HG03135 (cell line): Measurements from ENCODE around the gene SEC16A.
A peak's percentile ranks its signal among the peaks of the same experiment; 100 is the strongest.
"Not testable (repeated sequence)": the region's sequence is repeated elsewhere in the genome, so short reads cannot be mapped to it uniquely, and the experiment has no call there.

Source experiments
- ATAC-seq: cut with Tn5 transposase; IDR thresholded peaks from one replicate; pipeline ENCODE4 v1.9.1; 2021; ENCODE audit warnings: mild to moderate bottlenecking, moderate library complexity; ENCODE audit not compliant: unreplicated experiment

The SEC16A gene

GRCh38 chr9:136425367-136425766, 57.5 kb downstream of the SEC16A start:
- ATAC-seq = not testable (repeated sequence)

DNA sequence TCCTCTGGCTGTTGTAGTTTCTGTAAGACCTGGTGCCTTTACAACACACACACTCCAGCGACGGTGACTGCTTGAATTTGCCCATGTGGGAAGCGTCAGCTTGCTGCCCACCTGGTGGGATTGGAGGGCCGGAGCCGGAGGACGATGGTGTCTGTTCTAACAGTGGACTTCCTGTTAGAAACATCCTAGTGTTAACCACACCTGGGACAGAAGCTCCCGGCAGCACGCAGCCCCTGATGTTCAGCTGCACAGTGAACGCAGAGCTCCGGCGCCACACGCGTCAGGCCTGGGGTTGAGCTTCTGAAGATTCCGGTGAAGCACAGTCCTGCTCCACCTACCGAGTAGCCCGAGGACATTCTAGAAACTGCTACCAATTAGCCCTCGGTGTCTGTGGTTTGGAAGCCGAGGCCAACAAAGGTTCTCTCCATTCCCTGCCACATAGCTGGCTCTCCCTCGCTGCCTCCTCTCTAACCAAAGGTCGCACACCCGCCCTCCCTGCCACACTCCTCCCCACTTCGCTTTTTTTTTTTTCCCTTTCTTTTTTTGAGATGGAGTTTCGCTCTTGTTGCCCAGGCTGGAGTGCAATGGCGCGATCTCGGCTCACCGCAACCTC, 58.0 kb downstream of the SEC16A start:
- ATAC-seq = no peak

DNA sequence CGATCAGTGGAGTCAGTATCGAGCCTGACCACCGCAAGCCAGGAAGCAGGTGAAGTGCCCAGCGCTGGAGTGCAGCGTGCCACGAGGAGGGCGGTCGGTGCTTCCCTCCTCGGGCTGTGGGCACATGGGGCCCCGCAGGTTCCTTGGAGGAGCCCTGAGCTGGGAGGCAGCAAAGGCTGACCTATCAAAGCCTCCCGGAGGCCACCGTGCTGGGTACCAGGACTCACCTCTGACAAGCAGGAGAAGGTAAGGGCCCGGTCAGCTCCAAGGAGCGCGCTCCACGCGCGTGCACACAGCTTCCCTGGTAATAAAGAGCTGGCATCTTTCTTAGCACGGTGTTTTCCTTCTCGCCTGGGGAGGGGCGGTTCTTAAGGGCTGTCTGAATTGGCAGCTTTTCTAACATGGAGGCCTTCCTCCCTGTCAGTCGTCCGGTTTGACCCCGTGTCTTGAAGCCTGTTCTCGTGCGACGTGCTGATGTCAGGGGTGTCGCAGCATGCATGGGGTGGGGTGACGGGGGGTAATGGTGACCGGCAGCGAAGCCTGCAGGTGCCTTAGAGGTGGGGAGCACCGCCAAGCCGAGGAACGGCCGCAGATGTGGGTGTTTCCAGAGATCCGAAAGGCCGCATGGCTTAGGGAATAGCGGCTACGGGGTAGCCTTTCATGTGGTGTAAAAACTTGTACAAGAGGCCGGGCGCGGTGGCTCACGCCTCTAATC, 59.3 kb downstream of the SEC16A start:
- ATAC-seq = no peak

DNA sequence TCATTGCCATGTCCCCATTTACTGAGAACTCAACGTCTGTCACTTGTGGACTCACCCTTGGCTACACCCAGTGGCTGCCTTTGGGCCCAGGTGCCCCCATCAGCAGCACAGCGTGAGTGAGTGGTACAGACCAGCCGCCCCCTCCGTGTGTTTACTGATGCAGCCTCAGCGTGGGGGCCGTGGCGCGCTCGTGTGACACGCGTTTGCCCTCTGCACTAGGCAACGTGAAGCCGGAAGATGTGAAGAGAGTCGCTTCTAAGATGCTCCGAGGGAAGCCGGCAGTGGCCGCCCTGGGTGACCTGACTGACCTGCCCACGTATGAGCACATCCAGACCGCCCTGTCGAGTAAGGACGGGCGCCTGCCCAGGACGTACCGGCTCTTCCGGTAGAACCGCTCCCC, 60.0 kb downstream of the SEC16A start:
- no peak for ATAC-seq

DNA sequence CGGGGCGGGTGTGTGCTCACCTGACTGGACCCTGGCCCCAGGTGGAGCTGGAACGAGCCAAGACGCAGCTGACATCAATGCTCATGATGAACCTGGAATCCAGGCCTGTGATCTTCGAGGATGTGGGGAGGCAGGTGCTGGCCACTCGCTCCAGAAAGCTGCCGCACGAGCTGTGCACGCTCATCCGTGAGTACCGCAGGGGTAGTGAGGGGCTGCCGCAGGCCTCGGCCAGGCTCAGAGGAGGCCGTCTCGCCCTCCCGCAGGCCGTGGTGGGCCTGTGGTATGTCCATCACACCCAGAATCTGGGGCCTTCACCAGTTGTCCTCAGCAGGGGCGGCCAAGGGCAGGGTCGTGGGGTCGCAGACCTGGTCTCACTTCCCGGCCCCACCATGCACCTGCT, 61.0 kb downstream of the SEC16A start:
- no peak for ATAC-seq

DNA sequence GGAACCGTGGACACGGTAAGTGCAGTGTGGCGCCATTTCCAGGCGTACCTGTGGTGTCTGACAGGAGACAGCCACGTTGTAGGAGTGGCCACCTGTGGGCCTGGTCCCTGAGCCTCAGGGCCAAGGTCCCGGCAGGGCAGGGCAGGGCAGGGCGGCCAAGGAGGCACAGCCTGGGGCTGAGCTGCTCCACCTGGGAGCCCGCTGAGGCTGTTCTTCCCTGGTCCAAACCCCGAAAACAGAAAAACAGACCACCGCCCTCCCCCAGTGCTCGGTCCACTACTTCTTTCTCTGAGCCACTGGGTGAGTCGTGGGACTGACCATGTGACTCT, 63.8 kb downstream of the SEC16A start:
- ATAC-seq = no peak

GRCh38 chr9:136418182-136419091, 64.4 kb downstream of the SEC16A start:
- ATAC-seq = no peak

GRCh38 chr9:136416914-136417313, 65.9 kb downstream of the SEC16A start:
- no peak for ATAC-seq

- ATAC-seq = no peak
Measured at GRCh38 chr9:136416427-136416826, 66.4 kb downstream of the SEC16A start.

- no peak for ATAC-seq
Measured at GRCh38 chr9:136412962-136413361, 69.9 kb downstream of the SEC16A start.

DNA sequence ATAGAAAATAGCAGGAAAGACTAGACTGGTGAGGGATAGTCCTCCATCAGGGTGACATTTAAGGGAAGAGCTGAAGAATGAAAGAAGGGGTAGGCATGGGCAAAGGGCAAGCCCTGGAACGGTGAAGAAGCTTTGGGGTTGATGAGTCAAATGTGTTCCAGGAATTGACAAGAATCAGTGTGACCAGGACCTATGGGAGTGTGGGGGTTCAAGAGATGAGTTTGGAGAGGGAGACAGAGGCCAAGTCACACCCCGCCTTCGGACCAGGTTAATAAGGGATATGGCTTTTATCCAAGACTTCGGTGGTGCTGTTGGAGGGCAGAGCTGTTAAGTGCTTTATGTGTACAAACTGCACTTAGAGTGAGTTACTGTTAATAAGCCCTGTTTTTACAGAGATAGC, 71.5 kb downstream of the SEC16A start:
- ATAC-seq = no peak

GRCh38 chr9:136410500-136411287, 72.1 kb downstream of the SEC16A start, which contains the start of the genes ENTR1 and PMPCA:
TSS of gene ENTR1 (minus strand) at chr9:136410614. CDS start at chr9:136410397, 217 bp downstream.
TSS of gene PMPCA (plus strand) at chr9:136410658. CDS start at chr9:136410669, 11 bp downstream.
- ATAC-seq = peak; percentile 65

- peak; percentile 14 for ATAC-seq
Measured at GRCh38 chr9:136409557-136410455, 73.0 kb downstream of the SEC16A start.

GRCh38 chr9:136407911-136408310, 74.9 kb downstream of the SEC16A start:
- no peak for ATAC-seq

GRCh38 chr9:136407061-136407460, 75.8 kb downstream of the SEC16A start:
- ATAC-seq = not testable (repeated sequence)

GRCh38 chr9:136405904-136406303, 76.9 kb downstream of the SEC16A start:
- not testable (repeated sequence) for ATAC-seq

DNA sequence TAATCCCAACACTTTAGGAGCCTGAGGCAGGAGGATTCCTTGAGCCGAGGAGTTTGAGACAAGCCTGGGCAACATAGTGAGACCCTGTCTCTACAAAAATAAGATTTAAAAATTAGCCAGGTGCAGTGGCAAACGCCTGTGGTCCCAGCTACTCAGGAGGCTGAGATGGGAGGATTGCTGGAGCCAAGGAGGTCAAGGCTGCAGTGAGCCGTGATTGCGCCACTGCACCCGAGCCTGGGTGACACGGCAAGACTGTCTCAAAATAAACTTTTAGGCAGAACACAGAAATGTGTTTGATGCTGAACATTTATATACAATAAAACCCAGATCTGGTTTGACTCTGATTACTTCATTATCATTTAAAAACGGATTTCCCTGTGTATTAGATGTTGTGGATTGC, 77.4 kb downstream of the SEC16A start:
- no peak for ATAC-seq

DNA sequence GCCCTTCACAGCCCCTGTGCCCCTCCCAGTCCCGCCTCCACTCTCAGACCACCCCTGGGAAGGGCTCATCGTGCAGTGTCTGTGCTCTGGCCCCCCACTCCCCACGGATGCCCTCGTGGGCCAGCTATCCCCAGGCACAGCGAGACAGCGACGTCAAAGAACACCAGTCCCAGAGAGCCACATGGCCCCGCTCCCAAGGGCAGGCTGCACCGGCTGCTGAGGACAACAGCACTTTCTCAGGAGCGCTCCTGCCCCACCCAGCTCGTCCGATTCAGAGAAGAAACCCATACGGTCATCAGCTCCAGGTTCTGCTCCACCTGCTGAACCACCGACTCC, 78.1 kb downstream of the SEC16A start:
- no peak for ATAC-seq

- ATAC-seq = no peak
Measured at GRCh38 chr9:136403915-136404800, 78.7 kb downstream of the SEC16A start.
